ENCODE data around the gene TRMU.

DNA sequence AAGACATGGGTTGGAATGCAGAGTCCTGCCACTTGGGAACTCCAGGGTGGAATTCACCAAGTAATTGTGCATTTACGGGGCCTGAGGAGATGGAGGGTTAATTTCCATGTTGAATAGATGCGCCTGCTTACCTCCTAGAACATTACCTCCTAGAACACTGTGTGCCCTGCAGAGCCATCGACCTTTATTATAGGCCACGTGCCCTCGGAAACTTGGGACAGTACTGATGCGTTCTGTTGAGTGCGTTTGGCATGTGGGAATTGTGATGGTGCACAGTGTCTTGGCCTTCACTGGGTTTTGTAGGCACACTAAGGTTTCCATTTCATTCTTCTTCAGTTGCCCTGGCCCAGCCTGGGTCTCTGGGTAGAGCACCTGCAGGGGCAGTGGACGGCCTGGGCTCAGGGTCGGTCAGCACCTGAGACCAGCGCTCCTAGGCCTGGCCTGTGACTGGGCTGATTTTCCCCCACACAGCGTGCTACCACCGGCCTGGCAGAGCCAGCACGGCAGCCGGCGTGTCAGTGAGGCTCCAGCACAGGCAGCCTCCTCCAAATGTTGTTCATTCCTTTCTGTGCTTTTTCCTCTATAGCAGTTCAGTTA is 12.7 kb downstream of the TRMU start:
- TF ChIP-seq, protein P1, sequence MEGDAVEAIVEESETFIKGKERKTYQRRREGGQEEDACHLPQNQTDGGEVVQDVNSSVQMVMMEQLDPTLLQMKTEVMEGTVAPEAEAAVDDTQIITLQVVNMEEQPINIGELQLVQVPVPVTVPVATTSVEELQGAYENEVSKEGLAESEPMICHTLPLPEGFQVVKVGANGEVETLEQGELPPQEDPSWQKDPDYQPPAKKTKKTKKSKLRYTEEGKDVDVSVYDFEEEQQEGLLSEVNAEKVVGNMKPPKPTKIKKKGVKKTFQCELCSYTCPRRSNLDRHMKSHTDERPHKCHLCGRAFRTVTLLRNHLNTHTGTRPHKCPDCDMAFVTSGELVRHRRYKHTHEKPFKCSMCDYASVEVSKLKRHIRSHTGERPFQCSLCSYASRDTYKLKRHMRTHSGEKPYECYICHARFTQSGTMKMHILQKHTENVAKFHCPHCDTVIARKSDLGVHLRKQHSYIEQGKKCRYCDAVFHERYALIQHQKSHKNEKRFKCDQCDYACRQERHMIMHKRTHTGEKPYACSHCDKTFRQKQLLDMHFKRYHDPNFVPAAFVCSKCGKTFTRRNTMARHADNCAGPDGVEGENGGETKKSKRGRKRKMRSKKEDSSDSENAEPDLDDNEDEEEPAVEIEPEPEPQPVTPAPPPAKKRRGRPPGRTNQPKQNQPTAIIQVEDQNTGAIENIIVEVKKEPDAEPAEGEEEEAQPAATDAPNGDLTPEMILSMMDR (IDR thresholded peaks at IDR 0.05; ENCODE audit: extremely low read depth in 1 of 2, insufficient read depth in 1 of 2, low read depth in 1 of 2, low read length in 2 of 2) = no peak
- TF ChIP-seq POLR2AphosphoS5 (IDR thresholded peaks at IDR 0.05; ENCODE audit: insufficient read depth, low read depth, low read length) (no peak), MYC (IDR thresholded peaks at IDR 0.05; ENCODE audit: low read depth, low read length) (no peak), POLR2A (IDR thresholded peaks at IDR 0.05; ENCODE audit: low read depth, low read length) (no peak)

Data from endothelial cell of umbilical vein (primary cell).